Measurements from ENCODE around the gene TBCA.

Gene TBCA

GRCh38 chr5:77641397-77641943 is 134.7 kb downstream of the TBCA start:
- no peak for DNase-seq
